ENCODE data around the gene RAB7B. TPM values are rescaled to one million over a fixed set of nuclear protein-coding genes. Genes with fewer than 3 reads are reported as not detected.

RAB7B gene
- total and polyA plus RNA-seq, 12 donors: 0.17 to 3.5 (median 0.82) TPM

DNA sequence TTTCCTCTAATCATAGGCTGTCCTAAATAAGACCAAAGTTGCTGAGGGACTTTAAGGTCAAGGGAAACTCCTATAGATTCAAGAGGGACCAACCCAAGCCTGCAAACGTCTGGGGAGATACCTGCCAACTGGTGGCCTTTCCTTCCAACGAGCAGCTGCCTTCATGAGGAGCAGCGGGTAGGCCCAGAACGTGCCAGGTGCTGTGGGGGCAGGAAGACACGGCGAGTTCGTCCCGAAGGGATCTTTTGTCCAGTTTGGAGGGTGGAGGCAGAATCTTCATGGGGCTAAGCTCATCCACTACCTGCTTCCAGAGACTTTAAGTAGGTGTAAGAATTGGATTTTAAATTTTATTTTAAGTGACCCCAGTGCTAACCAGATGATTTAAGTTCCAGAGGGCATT, 34.0 kb downstream of the RAB7B start:
- H3K4me3 ChIP-seq: no peak overlapping the region
- DNase-seq: no peak
- no peaks in the 10 kb centered on the region for H3K27me3 ChIP-seq
- H3K27ac ChIP-seq: no peak overlapping the region
- WGBS, 4 donors: 86 to 93% (median 90%) methylated on average over 8 of the region's 8 CpGs
- H3K9me3 ChIP-seq (replicated peaks in 1 of 3): no peaks in the 10 kb centered on the region
- TF ChIP-seq, protein P1, sequence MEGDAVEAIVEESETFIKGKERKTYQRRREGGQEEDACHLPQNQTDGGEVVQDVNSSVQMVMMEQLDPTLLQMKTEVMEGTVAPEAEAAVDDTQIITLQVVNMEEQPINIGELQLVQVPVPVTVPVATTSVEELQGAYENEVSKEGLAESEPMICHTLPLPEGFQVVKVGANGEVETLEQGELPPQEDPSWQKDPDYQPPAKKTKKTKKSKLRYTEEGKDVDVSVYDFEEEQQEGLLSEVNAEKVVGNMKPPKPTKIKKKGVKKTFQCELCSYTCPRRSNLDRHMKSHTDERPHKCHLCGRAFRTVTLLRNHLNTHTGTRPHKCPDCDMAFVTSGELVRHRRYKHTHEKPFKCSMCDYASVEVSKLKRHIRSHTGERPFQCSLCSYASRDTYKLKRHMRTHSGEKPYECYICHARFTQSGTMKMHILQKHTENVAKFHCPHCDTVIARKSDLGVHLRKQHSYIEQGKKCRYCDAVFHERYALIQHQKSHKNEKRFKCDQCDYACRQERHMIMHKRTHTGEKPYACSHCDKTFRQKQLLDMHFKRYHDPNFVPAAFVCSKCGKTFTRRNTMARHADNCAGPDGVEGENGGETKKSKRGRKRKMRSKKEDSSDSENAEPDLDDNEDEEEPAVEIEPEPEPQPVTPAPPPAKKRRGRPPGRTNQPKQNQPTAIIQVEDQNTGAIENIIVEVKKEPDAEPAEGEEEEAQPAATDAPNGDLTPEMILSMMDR (IDR thresholded peaks at IDR 0.05): no peak
- TF ChIP-seq POLR2A (IDR thresholded peaks at IDR 0.05): no peak
- no peaks in the 10 kb centered on the region for H3K4me1 ChIP-seq (replicated peaks in 1 of 2)
- intact Hi-C loops (cut with DNase I): no loop called here
- no peaks in the 10 kb centered on the region for H3K36me3 ChIP-seq (replicated peaks in 1 of 2)

DNA sequence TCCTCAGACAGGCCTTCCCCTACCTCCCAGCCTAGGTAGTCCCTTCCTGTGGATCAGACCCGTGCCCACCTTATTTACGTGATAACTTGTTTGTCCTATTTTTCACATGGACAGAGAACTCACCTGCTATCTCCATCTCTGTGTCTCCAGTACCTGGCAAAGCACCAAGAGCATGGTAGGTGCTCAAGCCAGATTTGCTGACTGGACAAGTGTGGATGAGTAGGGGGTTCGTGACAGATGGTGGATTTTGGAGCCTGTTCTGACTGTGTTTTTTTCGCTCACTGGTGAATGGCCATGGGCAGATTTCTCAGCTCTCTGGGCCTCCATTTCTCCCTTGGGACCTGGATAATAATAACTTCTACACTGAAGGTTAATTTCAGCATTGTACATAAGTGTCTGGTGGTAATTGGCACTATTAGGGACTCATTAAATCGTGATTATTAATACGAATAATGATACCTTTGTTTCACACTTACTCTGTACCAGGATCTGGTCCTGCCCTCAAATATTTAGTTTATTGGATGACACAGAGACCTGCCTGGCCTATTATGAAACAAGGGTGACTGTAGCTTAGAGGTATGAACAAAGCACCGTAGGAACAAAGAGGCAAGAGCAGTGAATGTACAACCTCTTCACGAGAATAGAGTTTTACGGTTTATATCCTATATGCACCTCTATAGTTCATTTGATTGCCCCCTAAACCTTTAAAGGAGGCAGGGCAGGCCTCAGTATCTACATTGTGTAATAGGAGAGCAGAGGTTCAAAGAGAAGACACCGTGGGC, 35.5 kb downstream of the RAB7B start:
- DNase-seq: no peak
- H3K9me3 ChIP-seq (replicated peaks in 1 of 3): no peaks in the 10 kb centered on the region
- 81 to 88% (median 83%) methylated on average over 10 of the region's 10 CpGs for WGBS, 4 donors
- no peaks in the 10 kb centered on the region for H3K36me3 ChIP-seq (replicated peaks in 1 of 2)
- TF ChIP-seq POLR2A (IDR thresholded peaks at IDR 0.05): no peak
- TF ChIP-seq, protein P1 (IDR thresholded peaks at IDR 0.05): no peak
- no peak overlapping the region for H3K4me3 ChIP-seq
- intact Hi-C loops (cut with DNase I): no loop called here
- no peak overlapping the region for H3K27ac ChIP-seq
- H3K4me1 ChIP-seq (replicated peaks in 1 of 2): no peaks in the 10 kb centered on the region
- no peaks in the 10 kb centered on the region for H3K27me3 ChIP-seq

DNA sequence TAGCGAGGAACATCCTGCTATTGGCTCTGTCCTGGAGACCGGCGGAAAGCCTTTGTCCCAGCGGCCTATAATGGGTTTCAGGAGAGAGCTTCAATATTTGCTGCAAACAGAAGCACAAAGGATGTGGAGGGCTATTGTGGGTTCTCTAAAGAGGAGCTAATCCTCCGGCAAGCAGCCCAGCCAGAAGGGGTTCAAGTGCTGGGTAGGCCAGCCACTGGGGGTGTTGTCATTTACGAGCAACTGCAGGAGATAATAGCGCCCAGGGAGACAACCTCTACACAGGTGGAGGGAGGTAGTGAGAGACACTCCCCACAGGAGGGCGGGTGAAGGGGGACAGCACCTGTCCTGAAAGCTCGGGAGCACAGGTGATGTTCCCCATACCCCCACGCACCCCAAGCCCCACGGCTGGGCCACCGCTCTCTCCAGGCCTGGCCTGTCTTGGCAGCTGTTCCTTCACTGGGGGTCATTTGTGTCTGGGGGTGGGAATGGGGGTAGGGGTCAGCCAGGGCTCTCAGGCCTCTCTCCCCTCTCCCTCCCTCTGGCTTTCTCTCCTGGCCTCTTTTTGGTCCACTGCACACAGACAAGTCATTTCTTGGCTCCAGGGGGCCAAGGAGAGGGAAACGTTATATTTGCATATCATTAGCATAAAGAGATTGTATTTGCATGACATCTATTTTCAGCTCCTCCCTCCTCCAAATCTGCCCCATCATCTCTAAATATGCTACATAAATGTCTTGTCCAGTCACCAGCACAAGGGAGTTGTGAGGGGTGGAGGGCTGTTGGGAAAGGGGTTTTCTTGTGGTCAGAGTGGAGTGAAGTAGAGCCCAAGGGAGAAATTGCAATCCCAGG, 37.9 kb downstream of the RAB7B start:
- no peaks in the 10 kb centered on the region for H3K9me3 ChIP-seq (replicated peaks in 1 of 3)
- no peak overlapping the region for H3K27ac ChIP-seq
- no peaks in the 10 kb centered on the region for H3K27me3 ChIP-seq
- H3K4me1 ChIP-seq (replicated peaks in 1 of 2): peaks cover 0 to 5% of the 10 kb centered on the region in 2 donors
- no peak overlapping the region for H3K4me3 ChIP-seq
- intact Hi-C loops (cut with DNase I): no loop called here
- TF ChIP-seq, protein P1 (IDR thresholded peaks at IDR 0.05): no peak
- no peak for TF ChIP-seq POLR2A (IDR thresholded peaks at IDR 0.05)
- WGBS, 4 donors: 81 to 88% (median 86%) methylated on average over 8 to 13 of the region's 13 CpGs
- no peak for DNase-seq
- no peaks in the 10 kb centered on the region for H3K36me3 ChIP-seq (replicated peaks in 1 of 2)

DNA sequence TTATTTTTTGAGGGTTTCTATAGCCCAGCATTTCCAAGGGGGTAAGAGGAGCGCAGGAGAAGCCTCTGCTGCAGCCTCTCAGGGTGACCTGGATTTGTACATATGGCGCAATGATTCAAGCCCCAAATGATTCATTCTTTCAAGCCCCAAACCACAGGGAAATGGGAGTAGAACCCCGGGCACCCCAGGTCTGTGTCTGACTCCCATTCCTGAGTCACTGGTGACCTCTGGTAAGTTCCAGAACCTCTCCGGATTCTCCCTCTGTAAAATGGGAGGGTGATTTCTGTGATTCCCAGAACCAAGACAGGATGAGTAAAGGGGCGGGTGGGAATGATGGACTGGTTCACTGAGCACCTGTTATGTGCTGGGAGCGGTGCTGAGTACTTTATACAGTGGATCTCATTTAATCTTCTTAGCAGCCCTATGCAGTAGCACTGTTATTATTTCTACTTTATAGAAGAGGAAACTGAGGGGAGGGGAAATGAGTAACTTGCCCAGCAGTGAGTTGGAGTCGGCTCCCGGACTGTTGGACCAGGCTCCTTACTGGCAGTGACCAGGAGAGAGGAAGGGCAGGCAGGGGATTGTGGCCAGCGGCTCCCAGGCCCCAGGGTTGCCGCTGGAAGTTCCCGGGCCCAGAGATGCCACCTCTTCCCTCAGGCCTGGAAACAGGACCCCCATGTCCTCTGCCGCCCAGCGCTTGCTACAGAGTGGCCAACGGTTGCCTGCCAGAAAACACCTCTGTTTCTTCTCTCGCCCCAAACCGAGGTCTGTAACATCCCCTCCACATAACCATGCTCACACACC, 39.6 kb downstream of the RAB7B start:
- intact Hi-C loops (cut with DNase I): no loop called here
- Histone ChIP-seq H3K9me3 (replicated peaks in 1 of 3) (no peaks in the 10 kb centered on the region), H3K27ac (no peak overlapping the region), H3K27me3 (peaks cover 4% of the 10 kb centered on the region), H3K4me3 (no peak overlapping the region), H3K36me3 (replicated peaks in 1 of 2) (no peaks in the 10 kb centered on the region), H3K4me1 (replicated peaks in 1 of 2) (peaks cover 0 to 5% of the 10 kb centered on the region in 2 donors)
- no peak for TF ChIP-seq POLR2A (IDR thresholded peaks at IDR 0.05)
- 80 to 86% (median 85%) methylated on average over 13 to 16 of the region's 16 CpGs for WGBS, 4 donors
- DNase-seq: no peak
